IMR-90 (cell line): ENCODE results near the gene CIAO3. TPM values are rescaled to one million over a fixed set of nuclear protein-coding genes. Genes with fewer than 3 reads are reported as not detected.

Experiments used
- ATAC-seq: fragments of 200-7000 bp; cut with Tn5 transposase; 2 replicates; pipeline ENCODE4 v1.9.1; 2020; ENCODE audit warnings: low read depth, mild to moderate bottlenecking, moderate library complexity
- BruUV-seq: library from RNA; stranded (reverse); fragments of 400-500 nt; replicated peaks from 2 replicates; lab custom pipeline; 2021; lab: Mats Ljungman, UMichigan
- CTCF ChIA-PET: fragments of 300-600 bp; formaldehyde crosslinking; extraction: SDS; loops from one replicate; lab custom pipeline; 2021; ENCODE audit warnings: antibody characterized with exemption; lab: Yijun Ruan, JAX
- POLR2A ChIA-PET: fragments of 300-600 bp; sonication (Branson Sonifier 250); formaldehyde crosslinking; loops from one replicate; lab custom pipeline; 2022; ENCODE audit warnings: antibody characterized with exemption; ENCODE audit not compliant: unreplicated experiment; lab: Charles Lee
- DNase-seq: peaks from one replicate; pipeline ENCODE4 v3.0.0; 2013
- H2AFZ ChIP-seq: replicated peaks from 2 replicates; pipeline ENCODE3; 2013; ENCODE audit warnings: low read length, mild to moderate bottlenecking; ENCODE audit not compliant: poor library complexity
- H2AK5ac ChIP-seq: 2 replicates; pipeline ENCODE4 v1.6.1; 2013; ENCODE audit warnings: low read depth, low read length, inconsistent platforms
- H2AK9ac ChIP-seq: replicated peaks from 2 replicates; pipeline ENCODE3; 2013; ENCODE audit warnings: mild to moderate bottlenecking, low read depth, low read length, moderate library complexity; ENCODE audit not compliant: poor library complexity
- H2BK120ac ChIP-seq: 2 replicates; pipeline ENCODE4 v1.6.1; 2013; ENCODE audit warnings: low read depth, low read length, inconsistent platforms
- H2BK15ac ChIP-seq: 3 replicates; pipeline ENCODE4 v1.6.1; 2013; ENCODE audit warnings: low read depth, low read length, inconsistent platforms
- H2BK20ac ChIP-seq: 2 replicates; pipeline ENCODE4 v1.6.1; 2013; ENCODE audit warnings: low read depth, mild to moderate bottlenecking, inconsistent platforms, low read length, moderate library complexity
- H2BK5ac ChIP-seq: 2 replicates; pipeline ENCODE4 v1.6.1; 2013; ENCODE audit warnings: mild to moderate bottlenecking, low read depth, low read length, inconsistent platforms; ENCODE audit not compliant: poor library complexity, severe bottlenecking
- H3K14ac ChIP-seq: replicated peaks from 2 replicates; pipeline ENCODE4 v1.6.1; 2013; ENCODE audit warnings: low read depth, low read length, inconsistent platforms
- H3K18ac ChIP-seq: 2 replicates; pipeline ENCODE4 v1.6.1; 2013; ENCODE audit warnings: low read depth, low read length, control low read depth
- H3K23ac ChIP-seq: 2 replicates; pipeline ENCODE4 v1.6.1; 2013; ENCODE audit warnings: low read depth, low read length, inconsistent platforms
- H3K27ac ChIP-seq: 2 replicates; pipeline ENCODE4 v1.5.1; 2013; ENCODE audit warnings: mild to moderate bottlenecking, control low read depth, low read length; ENCODE audit not compliant: insufficient read depth
- H3K27me3 ChIP-seq: 2 replicates; pipeline ENCODE4 v1.6.1; 2013; ENCODE audit warnings: low read length; ENCODE audit not compliant: control insufficient read depth, insufficient read depth
- H3K36me3 ChIP-seq: 2 replicates; pipeline ENCODE4 v1.6.1; 2013; ENCODE audit warnings: low read length, mixed read lengths; ENCODE audit not compliant: control insufficient read depth, insufficient read depth
- H3K4ac ChIP-seq: 2 replicates; pipeline ENCODE4 v1.6.1; 2013; ENCODE audit warnings: low read depth, low read length, inconsistent platforms
- H3K4me1 ChIP-seq: 2 replicates; pipeline ENCODE4 v1.6.1; 2013; ENCODE audit warnings: low read length, mixed read lengths; ENCODE audit not compliant: control insufficient read depth, insufficient read depth
- H3K4me2 ChIP-seq: 2 replicates; pipeline ENCODE4 v1.6.1; 2013; ENCODE audit warnings: low read depth, mild to moderate bottlenecking, control low read depth, low read length, moderate library complexity
- H3K4me3 ChIP-seq: 2 replicates; pipeline ENCODE4 v1.5.1; 2013; ENCODE audit warnings: low read depth, mild to moderate bottlenecking, control low read depth, low read length, moderate library complexity; ENCODE audit not compliant: insufficient read depth
- H3K56ac ChIP-seq: 2 replicates; pipeline ENCODE4 v1.6.1; 2013; ENCODE audit warnings: low read length, inconsistent platforms; ENCODE audit not compliant: insufficient read depth; ENCODE audit errors: extremely low read depth
- H3K79me1 ChIP-seq, 2 experiments: 2 replicates each; pipeline ENCODE4 v1.6.1; 2013; ENCODE audit warnings: low read length in 2 of 2, inconsistent platforms in 1 of 2, low read depth in 1 of 2
- H3K9ac ChIP-seq: 2 replicates; pipeline ENCODE4 v1.6.1; 2013; ENCODE audit warnings: low read depth, low read length, control low read depth
- H3K9me1 ChIP-seq: 2 replicates; pipeline ENCODE4 v1.6.1; 2013; ENCODE audit warnings: low read length, inconsistent platforms; ENCODE audit not compliant: insufficient read depth
- H3K9me3 ChIP-seq: 2 replicates; pipeline ENCODE4 v1.6.1; 2013; ENCODE audit warnings: low read length; ENCODE audit not compliant: control insufficient read depth, insufficient read depth
- H4K20me1 ChIP-seq: 2 replicates; pipeline ENCODE4 v1.6.1; 2013; ENCODE audit warnings: low read length, inconsistent platforms; ENCODE audit not compliant: insufficient read depth
- H4K5ac ChIP-seq: 2 replicates; pipeline ENCODE4 v1.6.1; 2013; ENCODE audit warnings: mild to moderate bottlenecking, low read depth, low read length, control low read depth
- H4K8ac ChIP-seq, 2 experiments: 2 replicates each; pipeline ENCODE4 v1.6.1; 2013; ENCODE audit warnings: low read depth in 2 of 2, low read length in 2 of 2, control low read depth in 1 of 2, inconsistent platforms in 1 of 2
- H4K91ac ChIP-seq: 2 replicates; pipeline ENCODE4 v1.6.1; 2013; ENCODE audit warnings: low read depth, low read length, inconsistent platforms; ENCODE audit not compliant: insufficient read depth
- CEBPB ChIP-seq: IDR thresholded peaks from 2 replicates; pipeline ENCODE4 v1.6.1; 2012; ENCODE audit warnings: low read depth, low read length, improper control_type of control experiment
- FOS ChIP-seq: fragments of 150-350 bp; IDR thresholded peaks from 2 replicates; pipeline ENCODE4 v1.6.1; 2016; ENCODE audit warnings: low read depth, low read length
- WGBS, 2 experiments: methylation state at CpG; one replicate each; pipeline versions ENCODE4 v1.1.5 to v1.1.7; 2013; ENCODE audit warnings: missing lambda C conversion rate in 2 of 2; ENCODE audit not compliant: insufficient read length in 1 of 2; ENCODE audit errors: extremely low coverage in 2 of 2; 5-methylcytosine and 5-hydroxymethylcytosine counted together
- dilution Hi-C: fragments of 300-500 bp; cut with HindIII; formaldehyde crosslinking; loops from one replicate; pipeline ENCODE4 v1.14.3; 2018; ENCODE audit warnings: low sequenced_read_pairs; ENCODE audit not compliant: unreplicated experiment
- in situ Hi-C: fragments of 300-500 bp; cut with MboI; formaldehyde crosslinking; loops from 3 replicates; pipeline ENCODE4 v1.14.3; 2019; ENCODE audit warnings: low sequenced_read_pairs, inconsistent platforms, mixed read lengths
- intact Hi-C: fragments of 100-400 bp; cut with micrococcal nuclease; formaldehyde crosslinking; loops from 2 replicates; pipeline ENCODE4 v1.10.0; 2022
- polyA plus RNA-seq, 3 experiments: library from polyadenylated mRNA; depleted of rRNA; stranded (reverse); fragments of >200 nt; gene quantifications; 2 replicates each; pipeline ENCODE4 v1.2.3, GENCODE V29; 2012; ENCODE audit warnings: low replicate concordance in 1 of 3
- total RNA-seq: library from RNA; depleted of rRNA; stranded (reverse); fragments of >200 nt; gene quantifications from 2 replicates; pipeline ENCODE4 v1.2.3, GENCODE V29; 2012

Gene CIAO3
- total and polyA plus RNA-seq, 2 of the 4 experiments (the other 2 are of a cell fraction), result 17.0 to 20.2 TPM

DNA sequence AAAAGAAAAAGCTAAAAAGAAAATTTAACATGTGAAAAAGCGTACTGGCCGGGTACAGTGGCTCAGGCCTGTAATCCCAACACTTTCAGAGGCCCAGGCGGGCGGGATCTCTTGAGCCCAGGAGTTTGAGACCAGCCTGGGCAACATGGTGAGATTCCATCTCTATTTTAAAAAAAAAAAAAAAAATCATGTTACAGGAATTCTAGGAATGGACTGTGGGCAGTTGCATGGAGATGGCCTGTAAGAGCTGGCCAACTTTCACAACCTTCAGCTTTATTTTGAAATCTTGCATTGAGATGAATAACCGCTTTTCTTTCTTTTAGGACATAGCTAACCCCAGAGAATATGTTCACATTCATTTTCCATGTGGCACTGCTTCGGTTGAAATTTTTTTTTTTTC, 8.2 kb upstream of the CIAO3 start:
- POLR2A ChIA-PET, result interaction anchor here (0.6 kb wide), 1 partner anchor 351 kb away, joined by 4 read pairs; no protein-coding TSS in a partner anchor
- no peaks in the 10 kb centered on the region for H3K4me1 ChIP-seq
- peak; percentile 93 for TF ChIP-seq CEBPB
- TF ChIP-seq FOS, result no peak
- DNase-seq, result peak; percentile 81
- WGBS, 2 experiments, result 80% methylated on average over 1 of the region's 6 CpGs; no CpG with 5 or more reads in 1 of the 2 experiments
- in situ Hi-C loops, result no loop called here
- no peak overlapping the region for H2AK5ac ChIP-seq
- H3K23ac ChIP-seq, result no peak overlapping the region
- CTCF ChIA-PET, result interaction anchor here (0.6 to 1.0 kb wide), 2 partner anchors 12 to 42 kb away, joined by 3 read pairs; no protein-coding TSS in a partner anchor
- no peak overlapping the region for H3K4me3 ChIP-seq
- H3K9me1 ChIP-seq, result no peaks in the 10 kb centered on the region
- ATAC-seq, result peak; percentile 75
- BruUV-seq, result no TSS peak
- no peaks in the 10 kb centered on the region for H3K79me1 ChIP-seq
- no peak overlapping the region for H4K91ac ChIP-seq
- H2AK9ac ChIP-seq, result no peak overlapping the region
- dilution Hi-C loops, result no loop called here
- H2BK15ac ChIP-seq, result no peak overlapping the region
- H4K8ac ChIP-seq, result no peak overlapping the region
- H3K4me2 ChIP-seq, result no peak overlapping the region
- H2BK20ac ChIP-seq, result 0 out of 2 replicates have a peak overlapping the region, but pooled peaks have one; percentile 45
- H3K56ac ChIP-seq, result no peak overlapping the region
- H3K9me3 ChIP-seq, result no peaks in the 10 kb centered on the region
- no peak overlapping the region for H3K9ac ChIP-seq
- intact Hi-C loops, result no loop called here
- H4K20me1 ChIP-seq, result no peaks in the 10 kb centered on the region
- no peak overlapping the region for H3K14ac ChIP-seq
- peaks cover 11% of the 10 kb centered on the region for H3K27me3 ChIP-seq
- H2BK5ac ChIP-seq, result no peak overlapping the region
- no peak overlapping the region for H3K4ac ChIP-seq
- H3K36me3 ChIP-seq, result no peaks in the 10 kb centered on the region
- 0 out of 2 replicates have a peak overlapping the region, but pooled peaks have one; percentile 40 for H2BK120ac ChIP-seq
- H2AFZ ChIP-seq, result no peak overlapping the region
- H3K27ac ChIP-seq, result no peak overlapping the region
- peak overlapping the region; percentile 63; the same call in 1 of the 2 replicates for H4K5ac ChIP-seq
- H3K18ac ChIP-seq, result no peak overlapping the region
